HepG2 (cell line): ENCODE data around the gene COLQ. TPM values are rescaled to one million over a fixed set of nuclear protein-coding genes. Genes with fewer than 3 reads are reported as not detected.

Experiments used
- ATAC-seq: fragments of 200-7000 bp; cut with Tn5 transposase; 3 replicates; pipeline ENCODE4 v1.9.1; 2020; ENCODE audit warnings: mild to moderate bottlenecking, moderate library complexity
- BruUV-seq: library from RNA; stranded (reverse); fragments of 400-500 nt; replicated peaks from 2 replicates; lab custom pipeline; 2021; lab: Mats Ljungman, UMichigan
- CTCF ChIA-PET: fragments of 300-600 bp; formaldehyde crosslinking; extraction: SDS; loops from one replicate; lab custom pipeline; 2021; ENCODE audit warnings: low total read pairs, inconsistent platforms, low intra/inter-chr PET ratio; lab: Yijun Ruan, JAX
- POLR2A ChIA-PET: fragments of 350-600 bp; sonication (Branson Sonifier 250); formaldehyde crosslinking; loops from one replicate; lab custom pipeline; 2020; ENCODE audit warnings: antibody characterized with exemption, inconsistent platforms; lab: Yijun Ruan, JAX
- DNase-seq: peaks from one replicate; pipeline ENCODE4 v3.0.0-alpha.2; 2015; ENCODE audit warnings: low spot score
- FAIRE-seq: peaks from 3 replicates; lab custom pipeline; 2011; peaks lifted over from hg19 to GRCh38; lab: Jason Lieb, UNC
- H2AFZ ChIP-seq: one replicate; pipeline ENCODE4 v1.6.1; 2011; ENCODE audit warnings: low read length, inconsistent platforms
- H3K27ac ChIP-seq: fragments of 300-600 bp; 3 replicates; pipeline ENCODE4 v1.8.0; 2011; ENCODE audit warnings: mixed run types, mild to moderate bottlenecking, mixed read lengths, low read length, inconsistent platforms; ENCODE audit not compliant: insufficient read depth; ENCODE audit errors: extremely low read length
- H3K27me3 ChIP-seq, 2 experiments: fragments of 200-600 bp in 1 of 2; 2 replicates in 1 of 2; 3 replicates in 1 of 2; pipeline versions ENCODE4 v1.6.0 to v1.8.0; 2011; ENCODE audit warnings: low read length in 2 of 2, mild to moderate bottlenecking in 2 of 2, moderate library complexity in 2 of 2, inconsistent platforms in 1 of 2; ENCODE audit not compliant: insufficient read depth in 2 of 2, control insufficient read depth in 1 of 2
- H3K36me3 ChIP-seq, 2 experiments: fragments of 200-600 bp in 1 of 2; replicated peaks in 1 of 2; 2 replicates in 1 of 2; 3 replicates in 1 of 2; pipeline versions ENCODE4 v1.5.1 to v1.8.0; 2011; ENCODE audit warnings: low read length in 2 of 2, inconsistent platforms in 1 of 2; ENCODE audit not compliant: insufficient read depth in 2 of 2, control insufficient read depth in 1 of 2
- H3K4me1 ChIP-seq: 2 replicates; pipeline ENCODE4 v1.5.1; 2012; ENCODE audit warnings: low read length, inconsistent platforms; ENCODE audit not compliant: insufficient read depth
- H3K4me2 ChIP-seq: 2 replicates; pipeline ENCODE4 v1.6.0; 2011; ENCODE audit warnings: low read depth, low read length, inconsistent platforms
- H3K4me3 ChIP-seq, 3 experiments: fragments of 200-600 bp in 1 of 3; sonication (generic), shearing (Covaris generic) in 1 of 3; replicated peaks in 1 of 3; 2 replicates each; pipeline ENCODE4 v1.5.1; 2011 to 2016; ENCODE audit warnings: low read length in 3 of 3, inconsistent platforms in 2 of 3, low read depth in 2 of 3, mild to moderate bottlenecking in 2 of 3, control low read depth in 1 of 3, mixed read lengths in 1 of 3; ENCODE audit not compliant: insufficient read depth in 1 of 3
- H3K79me2 ChIP-seq: one replicate; pipeline ENCODE4 v1.6.1; 2011; ENCODE audit warnings: low read length, inconsistent platforms; ENCODE audit not compliant: insufficient read depth
- H3K9ac ChIP-seq: 2 replicates; pipeline ENCODE4 v1.6.0; 2011; ENCODE audit warnings: mild to moderate bottlenecking, low read depth, low read length, inconsistent platforms; ENCODE audit not compliant: insufficient read depth
- H3K9me3 ChIP-seq: 2 replicates; pipeline ENCODE4 v1.5.1; 2012; ENCODE audit warnings: mild to moderate bottlenecking, low read length
- H4K20me1 ChIP-seq: 2 replicates; pipeline ENCODE4 v1.6.0; 2011; ENCODE audit warnings: inconsistent platforms, mild to moderate bottlenecking, low read length, moderate library complexity; ENCODE audit not compliant: insufficient read depth
- ARID2 ChIP-seq: sonication (generic); formaldehyde crosslinking; IDR thresholded peaks from 2 replicates; pipeline ENCODE4 v1.8.1; 2022; ENCODE audit warnings: mild to moderate bottlenecking, missing genetic modification reagents, borderline replicate concordance
- FOXA1 ChIP-seq, 2 experiments: fragments of 450-650 bp in 1 of 2; sonication (generic) in 1 of 2; formaldehyde crosslinking in 1 of 2; IDR thresholded peaks; 2 replicates each; pipeline versions ENCODE4 v1.4.0 to v1.6.1; 2016 to 2020; ENCODE audit warnings: missing genetic modification reagents in 1 of 2
- GABPB1 ChIP-seq: IDR thresholded peaks from 2 replicates; pipeline ENCODE4 v1.6.1; 2016; ENCODE audit warnings: mild to moderate bottlenecking, missing genetic modification reagents, moderate library complexity, missing compliant biosample characterization
- GATA4 ChIP-seq: sonication (generic); IDR thresholded peaks from 2 replicates; pipeline ENCODE4 v1.6.1; 2016; ENCODE audit warnings: antibody characterized with exemption, low read depth, borderline replicate concordance
- HMGA1 ChIP-seq: sonication (generic); formaldehyde crosslinking; conservative IDR thresholded peaks from 2 replicates; pipeline ENCODE4 v1.4.0; 2020; ENCODE audit warnings: missing genetic modification reagents
- KLF13 ChIP-seq: sonication (generic); formaldehyde crosslinking; IDR thresholded peaks from 2 replicates; pipeline ENCODE4 v1.4.0; 2020; ENCODE audit warnings: mild to moderate bottlenecking, missing genetic modification reagents
- NFIB ChIP-seq: sonication (generic); formaldehyde crosslinking; IDR thresholded peaks from 2 replicates; pipeline ENCODE4 v1.9.0; 2021; ENCODE audit warnings: missing genetic modification reagents, mild to moderate bottlenecking, borderline replicate concordance
- NRL ChIP-seq: sonication (generic); formaldehyde crosslinking; IDR thresholded peaks from 2 replicates; pipeline ENCODE4 v1.5.0; 2020; ENCODE audit warnings: missing genetic modification reagents, mild to moderate bottlenecking, moderate library complexity, borderline replicate concordance
- ZNF549 ChIP-seq: sonication (generic); formaldehyde crosslinking; IDR thresholded peaks from 2 replicates; pipeline ENCODE4 v1.5.0; 2020; ENCODE audit warnings: missing genetic modification reagents
- ZNF777 ChIP-seq: sonication (generic); formaldehyde crosslinking; IDR thresholded peaks from 2 replicates; pipeline ENCODE4 v1.4.0; 2020; ENCODE audit warnings: missing genetic modification reagents
- ZSCAN22 ChIP-seq: sonication (generic); formaldehyde crosslinking; IDR thresholded peaks from 2 replicates; pipeline ENCODE4 v1.4.0; 2020; ENCODE audit warnings: mild to moderate bottlenecking, missing genetic modification reagents
- WGBS: methylation state at CpG from one replicate; pipeline ENCODE4 v1.1.6; 2017; ENCODE audit warnings: low lambda C conversion rate; 5-methylcytosine and 5-hydroxymethylcytosine counted together
- in situ Hi-C: cut with HindIII; loops from 2 replicates; pipeline ENCODE4 v1.10.0; 2017; ENCODE audit warnings: low pct_unique_long_range_greater_than_20kb; ENCODE audit not compliant: extremely low pct_ligation_motif_present
- intact Hi-C: fragments of 100-400 bp; cut with micrococcal nuclease; formaldehyde crosslinking; loops from one replicate; pipeline ENCODE4 v1.10.0; 2022; ENCODE audit not compliant: unreplicated experiment
- polyA plus RNA-seq, 8 experiments: library from polyadenylated mRNA; depleted of rRNA in 3 of 8; stranded (reverse) in 7 of 8; unstranded in 1 of 8; fragments of >200 nt; fragmentation: Illumina TruSeq in 4 of 8; extraction: Trizol in 4 of 8; gene quantifications; 2 replicates each; pipeline versions ENCODE4 v1.2.1 to v1.2.3, GENCODE V29; 2011 to 2016; ENCODE audit warnings: low read depth in 4 of 8, missing spikeins in 1 of 8, mixed read lengths in 1 of 8; ENCODE audit not compliant: insufficient read depth in 1 of 8
- total RNA-seq, 5 experiments: library from RNA; depleted of rRNA; stranded (reverse); fragments of >200 nt; fragmentation: Illumina TruSeq; extraction: Trizol; gene quantifications; 2 replicates each; pipeline ENCODE4 v1.2.3, GENCODE V29; 2016; ENCODE audit warnings: low read depth in 1 of 5
- TF ChIP-seq, protein P1 (sequence below): sonication (generic); formaldehyde crosslinking; IDR thresholded peaks from 2 replicates; pipeline ENCODE4 v1.5.0; 2020; ENCODE audit warnings: missing genetic modification reagents
- TF ChIP-seq, protein P2 (sequence below): IDR thresholded peaks from 2 replicates; pipeline ENCODE4 v1.6.1; 2016; ENCODE audit warnings: control low read depth
- TF ChIP-seq, protein P3 (sequence below): sonication (generic); formaldehyde crosslinking; IDR thresholded peaks from 2 replicates; pipeline ENCODE4 v1.8.1; 2022; ENCODE audit warnings: low read depth, mild to moderate bottlenecking, missing genetic modification reagents

The COLQ gene
- total and polyA plus RNA-seq, 2 of the 13 experiments (the other 11 are each of a cell fraction or from before 2014, with no cell fraction given), result 0.31 to 0.46 TPM

DNA sequence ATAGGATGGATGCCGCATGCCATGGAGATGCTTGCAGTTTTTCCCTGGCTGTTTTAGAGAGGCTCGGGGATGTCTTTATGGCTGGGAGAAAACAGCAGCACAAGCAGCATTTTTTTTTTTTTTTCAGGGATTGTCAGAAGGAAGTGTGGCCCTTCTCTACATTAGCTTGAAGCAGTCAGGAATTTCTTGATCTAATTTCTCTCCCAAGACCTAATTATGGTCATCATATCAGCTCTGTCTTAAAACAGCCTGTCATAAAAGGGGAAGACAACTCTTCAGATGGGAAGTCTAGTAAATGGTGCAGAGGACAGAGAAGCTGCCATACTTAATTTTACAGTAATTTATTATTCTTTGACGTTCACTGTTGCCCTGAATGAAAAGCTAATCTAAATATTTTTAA is 49.6 kb downstream of the COLQ start:
- Histone ChIP-seq H3K9ac (no peak overlapping the region), H3K4me3 (no peak overlapping the region), H3K9me3 (no peaks in the 10 kb centered on the region), H3K4me1 (no peaks in the 10 kb centered on the region), H3K4me2 (no peak overlapping the region), H3K79me2 (no peaks in the 10 kb centered on the region), H3K36me3 (no peaks in the 10 kb centered on the region), H4K20me1 (no peaks in the 10 kb centered on the region), H3K27ac (no peak overlapping the region), H2AFZ (no peak overlapping the region), H3K27me3 (no peaks in the 10 kb centered on the region; a peak in 1 of 5 replicates)
- POLR2A ChIA-PET, result no interaction called here
- intact Hi-C loops, result no loop called here
- CTCF ChIA-PET, result no interaction called here
- FAIRE-seq, result no peak
- in situ Hi-C loops, result no loop called here
- DNase-seq, result no peak
- no TSS peak for BruUV-seq
- 33% methylated on average over 3 of the region's 3 CpGs for WGBS
- ATAC-seq, result no peak
- TF ChIP-seq FOXA1 (IDR thresholded peaks at IDR 0.05) (no peak), FOXA1 (CRISPR knock-in tag; IDR thresholded peaks at IDR 0.05) (no peak), NFIB (no peak), HMGA1 (no peak), ZNF777 (no peak), ZNF549 (CRISPR knock-in tag) (no peak)
- TF ChIP-seq, protein P1, sequence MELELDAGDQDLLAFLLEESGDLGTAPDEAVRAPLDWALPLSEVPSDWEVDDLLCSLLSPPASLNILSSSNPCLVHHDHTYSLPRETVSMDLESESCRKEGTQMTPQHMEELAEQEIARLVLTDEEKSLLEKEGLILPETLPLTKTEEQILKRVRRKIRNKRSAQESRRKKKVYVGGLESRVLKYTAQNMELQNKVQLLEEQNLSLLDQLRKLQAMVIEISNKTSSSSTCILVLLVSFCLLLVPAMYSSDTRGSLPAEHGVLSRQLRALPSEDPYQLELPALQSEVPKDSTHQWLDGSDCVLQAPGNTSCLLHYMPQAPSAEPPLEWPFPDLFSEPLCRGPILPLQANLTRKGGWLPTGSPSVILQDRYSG (CRISPR knock-in tag), result no peak
- TF ChIP-seq, protein P2, sequence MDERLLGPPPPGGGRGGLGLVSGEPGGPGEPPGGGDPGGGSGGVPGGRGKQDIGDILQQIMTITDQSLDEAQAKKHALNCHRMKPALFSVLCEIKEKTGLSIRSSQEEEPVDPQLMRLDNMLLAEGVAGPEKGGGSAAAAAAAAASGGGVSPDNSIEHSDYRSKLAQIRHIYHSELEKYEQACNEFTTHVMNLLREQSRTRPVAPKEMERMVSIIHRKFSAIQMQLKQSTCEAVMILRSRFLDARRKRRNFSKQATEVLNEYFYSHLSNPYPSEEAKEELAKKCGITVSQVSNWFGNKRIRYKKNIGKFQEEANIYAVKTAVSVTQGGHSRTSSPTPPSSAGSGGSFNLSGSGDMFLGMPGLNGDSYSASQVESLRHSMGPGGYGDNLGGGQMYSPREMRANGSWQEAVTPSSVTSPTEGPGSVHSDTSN (CRISPR knock-in tag), result no peak

DNA sequence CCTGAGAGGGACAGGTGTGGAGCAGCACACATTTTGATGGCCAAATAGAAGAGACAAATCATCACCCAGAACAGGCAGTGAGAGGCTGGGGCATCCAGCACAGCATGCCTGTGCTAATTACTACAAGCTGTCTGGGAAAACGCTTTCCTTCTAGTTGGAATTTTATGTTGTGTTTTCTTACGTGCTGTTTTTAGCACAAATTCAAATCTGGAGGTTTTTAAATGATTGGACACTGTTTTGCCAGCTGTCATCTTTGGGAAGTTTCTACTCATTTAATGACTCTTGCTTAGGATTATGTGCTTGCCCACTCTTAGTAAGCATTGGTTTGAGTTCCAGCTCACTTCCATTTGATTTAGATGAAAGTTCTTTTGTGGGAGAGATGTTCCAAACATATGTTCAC is 50.7 kb downstream of the COLQ start:
- Histone ChIP-seq H3K27ac (no peak overlapping the region), H3K4me1 (no peaks in the 10 kb centered on the region), H3K79me2 (no peaks in the 10 kb centered on the region), H3K4me2 (no peak overlapping the region), H3K9ac (no peak overlapping the region), H3K36me3 (no peaks in the 10 kb centered on the region), H3K4me3 (no peak overlapping the region), H3K9me3 (no peaks in the 10 kb centered on the region), H2AFZ (no peak overlapping the region), H4K20me1 (no peaks in the 10 kb centered on the region), H3K27me3 (no peaks in the 10 kb centered on the region; a peak in 1 of 5 replicates)
- ChIA-PET POLR2A (no interaction called here), CTCF (interaction anchor here (1.7 kb wide), 1 partner anchor 268 kb away, joined by 8 read pairs; no protein-coding TSS in a partner anchor)
- intact Hi-C loops, result loop anchor here (1.0 kb wide), 1 partner anchor 203 kb away; no protein-coding TSS in a partner anchor
- in situ Hi-C loops, result no loop called here
- no peak for ATAC-seq
- FAIRE-seq, result no peak
- no peak for DNase-seq
- 29% methylated on average over 2 of the region's 2 CpGs for WGBS
- no TSS peak for BruUV-seq
- TF ChIP-seq, protein P3, sequence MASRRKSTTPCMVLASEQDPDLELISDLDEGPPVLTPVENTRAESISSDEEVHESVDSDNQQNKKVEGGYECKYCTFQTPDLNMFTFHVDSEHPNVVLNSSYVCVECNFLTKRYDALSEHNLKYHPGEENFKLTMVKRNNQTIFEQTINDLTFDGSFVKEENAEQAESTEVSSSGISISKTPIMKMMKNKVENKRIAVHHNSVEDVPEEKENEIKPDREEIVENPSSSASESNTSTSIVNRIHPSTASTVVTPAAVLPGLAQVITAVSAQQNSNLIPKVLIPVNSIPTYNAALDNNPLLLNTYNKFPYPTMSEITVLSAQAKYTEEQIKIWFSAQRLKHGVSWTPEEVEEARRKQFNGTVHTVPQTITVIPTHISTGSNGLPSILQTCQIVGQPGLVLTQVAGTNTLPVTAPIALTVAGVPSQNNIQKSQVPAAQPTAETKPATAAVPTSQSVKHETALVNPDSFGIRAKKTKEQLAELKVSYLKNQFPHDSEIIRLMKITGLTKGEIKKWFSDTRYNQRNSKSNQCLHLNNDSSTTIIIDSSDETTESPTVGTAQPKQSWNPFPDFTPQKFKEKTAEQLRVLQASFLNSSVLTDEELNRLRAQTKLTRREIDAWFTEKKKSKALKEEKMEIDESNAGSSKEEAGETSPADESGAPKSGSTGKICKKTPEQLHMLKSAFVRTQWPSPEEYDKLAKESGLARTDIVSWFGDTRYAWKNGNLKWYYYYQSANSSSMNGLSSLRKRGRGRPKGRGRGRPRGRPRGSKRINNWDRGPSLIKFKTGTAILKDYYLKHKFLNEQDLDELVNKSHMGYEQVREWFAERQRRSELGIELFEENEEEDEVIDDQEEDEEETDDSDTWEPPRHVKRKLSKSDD (CRISPR knock-in tag), result no peak
- TF ChIP-seq, protein P1 (CRISPR knock-in tag), result no peak
- TF ChIP-seq GABPB1 (CRISPR knock-in tag) (no peak), ZSCAN22 (CRISPR knock-in tag) (no peak), GATA4 (no peak), ARID2 (no peak), NRL (CRISPR knock-in tag) (no peak), KLF13 (CRISPR knock-in tag) (no peak)
